WTC11 (cell line): ENCODE data around the gene DNAJC6.

Source experiments
- CREB1 ChIP-seq: sonication (generic); formaldehyde crosslinking; IDR thresholded peaks from 2 replicates; pipeline ENCODE4 v1.8.0; 2023; ENCODE audit warnings: mild to moderate bottlenecking, missing genetic modification reagents
- CTCF ChIP-seq: fragments of 200-600 bp; IDR thresholded peaks from 2 replicates; pipeline ENCODE4 v1.8.0; 2022; ENCODE audit warnings: antibody characterized with exemption
- ELF4 ChIP-seq: sonication (generic); formaldehyde crosslinking; IDR thresholded peaks from 2 replicates; pipeline ENCODE4 v1.8.1; 2022; ENCODE audit warnings: low read depth, mild to moderate bottlenecking, moderate library complexity, missing genetic modification reagents
- FOXP4 ChIP-seq: sonication (generic); formaldehyde crosslinking; IDR thresholded peaks from 2 replicates; pipeline ENCODE4 v1.8.0; 2022; ENCODE audit warnings: mild to moderate bottlenecking, missing genetic modification reagents
- JUN ChIP-seq: sonication (generic); formaldehyde crosslinking; IDR thresholded peaks from 2 replicates; pipeline ENCODE4 v1.8.0; 2023; ENCODE audit warnings: mild to moderate bottlenecking, missing genetic modification reagents
- NFYB ChIP-seq: sonication (generic); formaldehyde crosslinking; conservative IDR thresholded peaks from 2 replicates; pipeline ENCODE4 v1.8.0; 2022; ENCODE audit warnings: low read depth, missing genetic modification reagents
- NR2C2 ChIP-seq: sonication (generic); formaldehyde crosslinking; IDR thresholded peaks from 2 replicates; pipeline ENCODE4 v1.8.0; 2022; ENCODE audit warnings: mild to moderate bottlenecking, missing genetic modification reagents

DNA sequence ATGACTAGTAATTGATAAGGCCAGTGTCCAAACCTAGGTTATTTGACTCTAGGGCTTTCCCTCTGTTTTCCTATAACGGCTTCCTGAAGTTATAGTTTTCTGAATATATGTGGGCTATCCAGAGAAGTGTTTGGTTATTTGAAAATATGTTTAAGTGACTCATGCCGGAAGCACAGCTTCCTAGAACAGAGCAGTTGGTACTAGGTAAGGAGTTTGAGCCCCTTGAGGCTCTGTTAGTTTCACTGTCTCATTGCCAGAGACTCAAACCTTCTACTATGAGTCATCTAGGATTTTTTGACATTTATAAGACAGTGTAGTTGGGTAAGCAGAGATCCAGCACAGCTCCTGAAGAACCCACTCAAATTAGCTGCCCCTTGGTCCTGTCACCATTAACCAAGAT lies 84.0 kb downstream of the DNAJC6 start:
- TF ChIP-seq CTCF (no peak), NR2C2 (CRISPR knock-in tag) (no peak), ELF4 (no peak), CREB1 (no peak), FOXP4 (CRISPR knock-in tag) (no peak), NFYB (CRISPR knock-in tag) (no peak), JUN (CRISPR knock-in tag) (no peak)
